ENCODE data around the gene TTBK1. TPM values are rescaled to one million over a fixed set of nuclear protein-coding genes. Genes with fewer than 3 reads are reported as not detected.

The TTBK1 gene
- total RNA-seq, 4 donors from 2014 or later = 1.4 to 2.4 (median 1.4) TPM; not detected in 1

DNA sequence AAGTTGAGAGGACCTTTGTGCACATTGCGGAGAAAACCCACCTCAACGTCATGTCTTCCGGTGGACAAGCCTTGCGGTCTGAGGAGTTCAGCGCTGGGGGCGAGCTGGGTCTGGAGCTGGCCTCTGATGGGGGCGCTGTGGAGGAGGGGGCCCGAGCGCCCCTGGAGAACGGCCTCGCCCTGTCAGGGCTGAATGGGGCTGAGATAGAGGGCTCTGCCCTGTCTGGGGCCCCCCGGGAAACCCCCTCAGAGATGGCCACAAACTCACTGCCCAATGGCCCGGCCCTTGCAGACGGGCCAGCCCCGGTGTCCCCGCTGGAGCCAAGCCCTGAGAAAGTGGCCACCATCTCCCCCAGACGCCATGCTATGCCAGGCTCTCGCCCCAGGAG lies 40.2 kb downstream of the TTBK1 start:
- TF ChIP-seq, protein P1, sequence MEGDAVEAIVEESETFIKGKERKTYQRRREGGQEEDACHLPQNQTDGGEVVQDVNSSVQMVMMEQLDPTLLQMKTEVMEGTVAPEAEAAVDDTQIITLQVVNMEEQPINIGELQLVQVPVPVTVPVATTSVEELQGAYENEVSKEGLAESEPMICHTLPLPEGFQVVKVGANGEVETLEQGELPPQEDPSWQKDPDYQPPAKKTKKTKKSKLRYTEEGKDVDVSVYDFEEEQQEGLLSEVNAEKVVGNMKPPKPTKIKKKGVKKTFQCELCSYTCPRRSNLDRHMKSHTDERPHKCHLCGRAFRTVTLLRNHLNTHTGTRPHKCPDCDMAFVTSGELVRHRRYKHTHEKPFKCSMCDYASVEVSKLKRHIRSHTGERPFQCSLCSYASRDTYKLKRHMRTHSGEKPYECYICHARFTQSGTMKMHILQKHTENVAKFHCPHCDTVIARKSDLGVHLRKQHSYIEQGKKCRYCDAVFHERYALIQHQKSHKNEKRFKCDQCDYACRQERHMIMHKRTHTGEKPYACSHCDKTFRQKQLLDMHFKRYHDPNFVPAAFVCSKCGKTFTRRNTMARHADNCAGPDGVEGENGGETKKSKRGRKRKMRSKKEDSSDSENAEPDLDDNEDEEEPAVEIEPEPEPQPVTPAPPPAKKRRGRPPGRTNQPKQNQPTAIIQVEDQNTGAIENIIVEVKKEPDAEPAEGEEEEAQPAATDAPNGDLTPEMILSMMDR (IDR thresholded peaks at IDR 0.05) = no peak
- no peak for TF ChIP-seq POLR2A (IDR thresholded peaks at IDR 0.05)
- Histone ChIP-seq H3K27me3 (no peaks in the 10 kb centered on the region), H3K4me1 (peaks cover 0 to 23% (median 0%) of the 10 kb centered on the region in 4 donors), H3K4me3 (no peak overlapping the region), H3K27ac (no peak overlapping the region), H3K36me3 (no peaks in the 10 kb centered on the region), H3K9me3 (no peaks in the 10 kb centered on the region)
- no peak for DNase-seq

DNA sequence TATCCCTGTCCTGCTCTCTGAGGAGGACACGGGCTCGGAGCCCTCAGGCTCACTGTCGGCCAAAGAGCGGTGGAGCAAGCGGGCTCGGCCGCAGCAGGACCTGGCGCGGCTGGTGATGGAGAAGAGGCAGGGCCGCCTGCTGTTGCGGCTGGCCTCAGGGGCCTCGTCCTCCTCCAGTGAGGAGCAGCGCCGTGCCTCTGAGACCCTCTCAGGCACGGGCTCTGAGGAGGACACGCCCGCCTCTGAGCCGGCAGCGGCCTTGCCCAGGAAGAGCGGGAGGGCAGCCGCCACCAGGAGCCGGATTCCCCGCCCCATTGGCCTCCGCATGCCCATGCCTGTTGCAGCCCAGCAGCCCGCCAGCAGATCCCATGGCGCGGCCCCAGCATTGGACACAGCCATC lies 40.6 kb downstream of the TTBK1 start:
- H3K27ac ChIP-seq = no peak overlapping the region
- peaks cover 0 to 20% (median 0%) of the 10 kb centered on the region in 4 donors for H3K4me1 ChIP-seq
- no peaks in the 10 kb centered on the region for H3K9me3 ChIP-seq
- DNase-seq = peak in 1 of 3 donors; percentile 51
- H3K27me3 ChIP-seq = no peaks in the 10 kb centered on the region
- no peak overlapping the region for H3K4me3 ChIP-seq
- TF ChIP-seq, protein P1 (IDR thresholded peaks at IDR 0.05) = no peak
- no peak for TF ChIP-seq POLR2A (IDR thresholded peaks at IDR 0.05)
- H3K36me3 ChIP-seq = no peaks in the 10 kb centered on the region

GRCh38 chr6:43284991-43285781 lies 41.9 kb downstream of the TTBK1 start:
- Histone ChIP-seq H3K4me3 (peak overlapping the region in 2 of 4 donors; percentile 31), H3K36me3 (no peaks in the 10 kb centered on the region), H3K9me3 (no peaks in the 10 kb centered on the region), H3K27ac (no peak overlapping the region), H3K27me3 (no peaks in the 10 kb centered on the region), H3K4me1 (peaks cover 0 to 15% (median 0%) of the 10 kb centered on the region in 4 donors)
- TF ChIP-seq, protein P1 (IDR thresholded peaks at IDR 0.05) = no peak
- no peak for TF ChIP-seq POLR2A (IDR thresholded peaks at IDR 0.05)
- peak in 1 of 3 donors; percentile 43 for DNase-seq

GRCh38 chr6:43285832-43286231 lies 42.6 kb downstream of the TTBK1 start:
- no peak for DNase-seq

GRCh38 chr6:43286456-43286979 lies 43.2 kb downstream of the TTBK1 start:
- Histone ChIP-seq H3K9me3 (no peaks in the 10 kb centered on the region), H3K27me3 (no peaks in the 10 kb centered on the region), H3K4me3 (no peak overlapping the region), H3K4me1 (peaks cover 0 to 21% (median 0%) of the 10 kb centered on the region in 4 donors), H3K27ac (no peak overlapping the region), H3K36me3 (no peaks in the 10 kb centered on the region)
- no peak for TF ChIP-seq POLR2A (IDR thresholded peaks at IDR 0.05)
- TF ChIP-seq, protein P1 (IDR thresholded peaks at IDR 0.05) = no peak
- DNase-seq = no peak

More at GRCh38 chr6:43285832-43286231, 42.6 kb downstream of the TTBK1 start:
- Histone ChIP-seq H3K27me3 (no peaks in the 10 kb centered on the region), H3K36me3 (no peaks in the 10 kb centered on the region), H3K4me1 (peaks cover 0 to 15% (median 0%) of the 10 kb centered on the region in 4 donors), H3K4me3 (no peak overlapping the region), H3K9me3 (no peaks in the 10 kb centered on the region), H3K27ac (no peak overlapping the region)
- no peak for TF ChIP-seq POLR2A (IDR thresholded peaks at IDR 0.05)
- TF ChIP-seq, protein P1 (IDR thresholded peaks at IDR 0.05) = no peak

Data from Peyer's patch (tissue), 4 donors.